ENCODE measurements around the gene TJAP1. TPM values are rescaled to one million over a fixed set of nuclear protein-coding genes. Genes with fewer than 3 reads are reported as not detected.

Gene TJAP1, protein sequence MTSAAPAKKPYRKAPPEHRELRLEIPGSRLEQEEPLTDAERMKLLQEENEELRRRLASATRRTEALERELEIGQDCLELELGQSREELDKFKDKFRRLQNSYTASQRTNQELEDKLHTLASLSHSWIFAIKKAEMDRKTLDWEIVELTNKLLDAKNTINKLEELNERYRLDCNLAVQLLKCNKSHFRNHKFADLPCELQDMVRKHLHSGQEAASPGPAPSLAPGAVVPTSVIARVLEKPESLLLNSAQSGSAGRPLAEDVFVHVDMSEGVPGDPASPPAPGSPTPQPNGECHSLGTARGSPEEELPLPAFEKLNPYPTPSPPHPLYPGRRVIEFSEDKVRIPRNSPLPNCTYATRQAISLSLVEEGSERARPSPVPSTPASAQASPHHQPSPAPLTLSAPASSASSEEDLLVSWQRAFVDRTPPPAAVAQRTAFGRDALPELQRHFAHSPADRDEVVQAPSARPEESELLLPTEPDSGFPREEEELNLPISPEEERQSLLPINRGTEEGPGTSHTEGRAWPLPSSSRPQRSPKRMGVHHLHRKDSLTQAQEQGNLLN
- 10 to 100 TPM; 35.6 to 37.2 TPM for total RNA-seq

DNA sequence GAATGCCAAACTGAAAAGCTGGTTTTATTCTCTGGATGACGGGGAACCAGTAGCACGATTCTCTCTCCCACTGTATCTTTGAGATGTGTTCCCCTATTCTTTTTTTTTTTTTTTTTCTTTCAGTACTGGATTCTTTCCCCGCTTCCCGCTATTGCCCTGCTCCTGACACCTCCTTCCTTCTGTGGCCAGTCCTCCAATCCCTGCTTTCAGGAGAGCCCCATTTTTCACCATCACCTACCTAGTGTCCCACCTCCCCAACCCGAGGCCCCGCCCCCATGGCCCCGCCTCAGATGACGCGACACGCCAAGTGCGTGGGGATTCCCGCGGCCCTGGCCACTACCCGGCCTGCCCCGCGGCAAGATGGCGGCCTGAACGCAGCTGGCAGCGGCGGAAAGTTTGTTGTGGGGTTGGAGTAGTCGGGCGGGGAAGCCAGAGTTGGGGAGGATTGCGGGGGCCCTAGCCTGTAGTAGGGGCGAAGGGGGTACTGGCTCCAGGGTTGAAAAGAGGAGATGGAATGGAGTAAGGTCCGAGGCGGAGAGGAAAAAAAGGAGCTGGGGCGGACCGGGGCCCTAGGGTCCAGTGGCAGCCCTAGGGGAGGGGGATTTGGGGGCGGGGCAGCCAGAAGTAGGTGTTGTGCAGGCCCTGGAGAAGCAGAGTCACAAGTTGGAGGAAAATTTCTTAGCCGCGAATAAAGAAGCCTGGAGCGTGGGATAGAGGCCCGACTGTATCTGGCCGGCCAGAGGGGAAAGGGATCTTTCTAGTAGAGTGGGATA lies at the start of gene TJAP1:
TSS of gene TJAP1 (plus strand) at position 336 of the 773 bp plus-strand sequence. CDS start 21,432 bp downstream, outside the sequence.
- ATAC-seq (peak; percentile 99), DNase-seq (peak; percentile 98)
- Mint-ChIP-seq H3K4me1 (peaks cover 38% of the 10 kb centered on the region), H3K4me3 (peak within 1 kb of the TSS; percentile 98), H3K27me3 (no peaks in the 10 kb centered on the region), H3K9me3 (ENCODE audit: low read depth) (no peaks in the 10 kb centered on the region), H3K36me3 (ENCODE audit: low read depth) (peaks cover 4% of the 10 kb centered on the region), H3K27ac (peak within 1 kb of the TSS; percentile 82)
- intact Hi-C loops (cut with DNase I, micrococcal nuclease): loop anchor here (1.0 to 5.0 kb wide), 16 partner anchors 22 to 545 kb away; partner anchors contain the start of genes ABCC10 (in 2 of the 2), DLK2 (in 2 of the 2), YIPF3 (in 2 of the 2) and CUL7 (in 1 of the 2)
- POLR2A ChIA-PET: interaction anchor here (0.6 kb wide), 1 partner anchor 21 kb away, joined by 3 read pairs; no protein-coding TSS in a partner anchor
- CTCF ChIA-PET: interaction anchor here (0.8 to 1.7 kb wide), 11 partner anchors 16 to 169 kb away, joined by 3 to 6 read pairs (median 3); partner anchors contain the start of genes ABCC10, CRIP3 and DLK2

DNA sequence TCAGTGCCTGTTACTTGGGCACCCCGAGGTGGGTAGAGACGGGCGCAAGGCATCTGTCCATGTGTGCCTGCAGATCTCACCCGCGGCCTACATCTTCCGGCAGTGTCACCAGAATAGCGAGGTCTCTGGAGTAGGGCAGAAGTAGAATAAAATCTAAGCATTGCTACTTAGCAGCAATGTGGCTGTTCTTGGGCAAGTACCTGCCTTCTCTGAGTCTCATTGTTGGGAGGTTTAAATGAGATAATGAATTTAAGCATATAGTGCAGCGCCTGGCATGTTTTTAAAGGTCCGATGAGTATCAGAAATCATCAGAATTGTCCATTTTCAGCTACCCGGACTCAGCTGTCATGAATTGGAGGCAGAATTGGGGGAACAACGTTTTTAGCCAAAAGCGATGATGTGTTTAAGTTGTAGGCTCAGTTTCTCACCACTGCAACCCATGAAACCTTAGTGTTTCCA lies 49.2 kb upstream of the TJAP1 start:
- H3K4me1 Mint-ChIP-seq: peaks cover 21% of the 10 kb centered on the region
- no peaks in the 10 kb centered on the region for H3K27me3 Mint-ChIP-seq
- H3K9me3 Mint-ChIP-seq (ENCODE audit: low read depth): no peaks in the 10 kb centered on the region
- peaks cover 4% of the 10 kb centered on the region for H3K36me3 Mint-ChIP-seq (ENCODE audit: low read depth)
- ChIA-PET POLR2A (interaction anchor here (0.6 to 1.2 kb wide), 2 partner anchors 203 to 259 kb away, joined by 4 to 8 read pairs; no protein-coding TSS in a partner anchor), CTCF (interaction anchor here (0.6 to 1.0 kb wide), 5 partner anchors 13 to 840 kb away, joined by 3 to 4 read pairs (median 3); partner anchors contain the start of genes CRIP3 and DNPH1)
- DNase-seq: no peak
- intact Hi-C loops (cut with DNase I, micrococcal nuclease): loop anchor here (2.0 to 5.0 kb wide), 2 partner anchors 46 to 79 kb away; no protein-coding TSS in a partner anchor
- peak overlapping the region; percentile 97 for H3K27ac Mint-ChIP-seq
- ATAC-seq: no peak
- H3K4me3 Mint-ChIP-seq: peak overlapping the region; percentile 94

DNA sequence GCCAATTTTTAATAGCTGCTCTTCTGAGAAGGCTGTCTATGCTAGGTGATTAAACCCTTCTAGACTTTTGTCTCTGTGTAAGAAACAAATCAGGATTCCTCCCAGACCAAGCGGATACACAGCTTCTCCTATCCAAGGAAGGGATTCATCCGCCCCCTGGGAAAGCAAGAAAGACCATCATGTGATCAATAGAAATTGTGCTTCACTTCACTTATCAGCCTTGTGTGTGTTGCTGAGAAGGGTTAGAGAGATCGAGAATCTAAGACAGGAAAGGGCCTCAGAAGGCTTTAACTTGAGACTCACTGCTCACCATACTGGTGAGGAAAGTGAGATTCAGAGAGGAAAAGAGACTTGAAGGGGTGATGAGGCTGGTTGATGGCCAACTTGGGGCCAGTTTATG lies 48.5 kb upstream of the TJAP1 start:
- Mint-ChIP-seq H3K27me3 (no peaks in the 10 kb centered on the region), H3K9me3 (ENCODE audit: low read depth) (no peaks in the 10 kb centered on the region), H3K36me3 (ENCODE audit: low read depth) (peaks cover 4% of the 10 kb centered on the region), H3K27ac (peak overlapping the region; percentile 97), H3K4me1 (peaks cover 21% of the 10 kb centered on the region), H3K4me3 (peak overlapping the region; percentile 94)
- intact Hi-C loops (cut with DNase I, micrococcal nuclease): loop anchor here (2.0 to 5.0 kb wide), 2 partner anchors 47 to 78 kb away; no protein-coding TSS in a partner anchor
- DNase-seq: no peak
- no peak for ATAC-seq
- ChIA-PET CTCF (interaction anchor here (0.8 to 1.0 kb wide), 2 partner anchors 120 to 254 kb away, joined by 3 to 4 read pairs; partner anchors contain the start of gene CRIP3), POLR2A (interaction anchor here (0.6 kb wide), 1 partner anchor 259 kb away, joined by 8 read pairs; no protein-coding TSS in a partner anchor)

- intact Hi-C loops (cut with DNase I, micrococcal nuclease): no loop called here
- H3K4me3 Mint-ChIP-seq: no peak overlapping the region
- ChIA-PET CTCF (interaction anchor here (0.6 to 0.7 kb wide), 3 partner anchors 10 to 52 kb away, joined by 3 read pairs; no protein-coding TSS in a partner anchor), POLR2A (interaction anchor here (0.6 to 1.0 kb wide), 2 partner anchors 84 to 258 kb away, joined by 3 read pairs; partner anchors contain the start of genes POLR1C and YIPF3)
- no peak overlapping the region for H3K27ac Mint-ChIP-seq
- ATAC-seq: no peak
- no peaks in the 10 kb centered on the region for H3K9me3 Mint-ChIP-seq (ENCODE audit: low read depth)
- no peak for DNase-seq
- H3K36me3 Mint-ChIP-seq (ENCODE audit: low read depth): peaks cover 12% of the 10 kb centered on the region
- peaks cover 27% of the 10 kb centered on the region for H3K4me1 Mint-ChIP-seq
- H3K27me3 Mint-ChIP-seq: no peaks in the 10 kb centered on the region
Observed at GRCh38 chr6:43432009-43432945, 45.1 kb upstream of the TJAP1 start.

- no peaks in the 10 kb centered on the region for H3K27me3 Mint-ChIP-seq
- H3K27ac Mint-ChIP-seq: no peak overlapping the region
- ChIA-PET POLR2A (interaction anchor here (0.6 kb wide), 1 partner anchor 258 kb away, joined by 3 read pairs; no protein-coding TSS in a partner anchor), CTCF (interaction anchor here (0.6 to 1.2 kb wide), 3 partner anchors 35 to 73 kb away, joined by 3 to 4 read pairs (median 3); no protein-coding TSS in a partner anchor)
- no peak overlapping the region for H3K4me3 Mint-ChIP-seq
- peaks cover 14% of the 10 kb centered on the region for H3K36me3 Mint-ChIP-seq (ENCODE audit: low read depth)
- ATAC-seq: no peak
- H3K4me1 Mint-ChIP-seq: peaks cover 26% of the 10 kb centered on the region
- no peaks in the 10 kb centered on the region for H3K9me3 Mint-ChIP-seq (ENCODE audit: low read depth)
- DNase-seq: no peak
- intact Hi-C loops (cut with DNase I, micrococcal nuclease): no loop called here
Observed at GRCh38 chr6:43433148-43433547, 44.2 kb upstream of the TJAP1 start.

DNA sequence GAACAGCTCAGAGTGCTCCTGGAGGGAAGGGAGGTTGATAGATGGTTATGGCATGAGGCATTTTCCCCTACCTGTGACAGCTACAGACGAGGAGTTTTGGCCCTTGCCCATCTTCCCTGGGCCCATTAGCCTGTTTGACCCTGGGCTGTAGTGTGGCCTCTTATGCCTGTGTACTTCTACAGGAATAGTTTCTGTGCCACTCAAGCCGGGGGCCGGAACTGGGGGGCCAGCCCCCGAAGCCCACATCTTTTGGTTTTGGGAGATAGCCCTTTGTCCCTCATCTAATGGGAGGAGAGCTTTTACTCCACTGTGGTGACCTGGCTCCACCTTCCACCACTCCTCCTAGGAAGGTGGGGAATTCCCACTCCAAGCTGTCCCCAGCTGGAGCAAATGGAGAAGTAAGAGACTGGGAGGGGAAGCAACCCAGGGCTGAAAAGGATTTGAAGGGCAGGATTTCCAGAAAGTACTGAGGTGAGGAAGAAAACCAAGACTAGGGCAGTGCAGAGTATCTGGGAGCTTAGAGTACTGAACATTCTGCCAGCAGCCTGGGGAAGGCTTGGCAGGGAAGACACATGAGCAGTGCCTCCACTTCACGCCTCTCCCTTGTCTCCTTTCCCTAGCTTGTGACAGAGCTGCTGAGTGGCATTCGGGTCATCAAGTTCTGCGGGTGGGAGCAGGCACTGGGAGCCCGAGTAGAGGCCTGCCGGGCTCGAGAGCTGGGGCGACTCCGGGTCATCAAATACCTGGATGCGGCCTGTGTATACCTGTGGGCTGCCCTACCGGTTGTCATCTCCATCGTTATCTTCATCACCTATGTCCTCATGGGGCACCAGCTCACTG lies 43.1 kb upstream of the TJAP1 start:
- no peak for ATAC-seq
- Mint-ChIP-seq H3K4me3 (no peak overlapping the region), H3K36me3 (ENCODE audit: low read depth) (peaks cover 12% of the 10 kb centered on the region), H3K4me1 (peaks cover 16% of the 10 kb centered on the region), H3K27me3 (no peaks in the 10 kb centered on the region), H3K27ac (no peak overlapping the region), H3K9me3 (ENCODE audit: low read depth) (no peaks in the 10 kb centered on the region)
- CTCF ChIA-PET: interaction anchor here (1.2 to 1.4 kb wide), 2 partner anchors 20 to 72 kb away, joined by 4 to 5 read pairs; no protein-coding TSS in a partner anchor
- POLR2A ChIA-PET: no interaction called here
- intact Hi-C loops (cut with DNase I, micrococcal nuclease): no loop called here
- no peak for DNase-seq

DNA sequence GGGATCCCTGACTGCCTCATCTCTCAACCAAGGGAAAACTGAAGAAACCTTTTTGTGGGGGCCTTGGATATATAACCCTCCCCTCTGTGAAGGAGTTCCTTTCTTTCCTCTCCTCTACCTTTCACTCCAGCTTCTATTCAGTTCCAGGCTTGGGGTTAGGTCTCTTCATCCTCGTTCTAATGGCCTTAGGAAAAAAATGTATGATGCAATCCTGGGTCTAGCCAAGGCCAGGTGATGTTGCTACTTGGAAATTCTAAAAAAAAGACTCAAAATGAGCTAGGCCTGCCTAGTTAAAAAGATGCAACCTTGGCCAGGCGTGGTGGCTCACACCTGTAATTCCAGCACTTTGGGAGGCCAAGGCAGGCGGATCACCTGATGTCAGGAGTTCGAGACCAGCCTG lies 42.4 kb upstream of the TJAP1 start:
- Mint-ChIP-seq H3K27ac (no peak overlapping the region), H3K36me3 (ENCODE audit: low read depth) (peaks cover 12% of the 10 kb centered on the region), H3K4me3 (no peak overlapping the region), H3K9me3 (ENCODE audit: low read depth) (no peaks in the 10 kb centered on the region), H3K4me1 (peaks cover 15% of the 10 kb centered on the region), H3K27me3 (no peaks in the 10 kb centered on the region)
- DNase-seq: no peak
- ChIA-PET POLR2A (no interaction called here), CTCF (interaction anchor here (0.6 to 1.4 kb wide), 2 partner anchors 19 to 42 kb away, joined by 3 to 5 read pairs; no protein-coding TSS in a partner anchor)
- intact Hi-C loops (cut with DNase I, micrococcal nuclease): no loop called here
- ATAC-seq: no peak

GRCh38 chr6:43435682-43436437 lies 41.5 kb upstream of the TJAP1 start:
- Mint-ChIP-seq H3K27me3 (no peaks in the 10 kb centered on the region), H3K4me1 (peaks cover 9% of the 10 kb centered on the region), H3K4me3 (no peak overlapping the region), H3K36me3 (ENCODE audit: low read depth) (peaks cover 12% of the 10 kb centered on the region), H3K27ac (no peak overlapping the region), H3K9me3 (ENCODE audit: low read depth) (no peaks in the 10 kb centered on the region)
- CTCF ChIA-PET: interaction anchor here (1.0 kb wide), 1 partner anchor 72 kb away, joined by 5 read pairs; no protein-coding TSS in a partner anchor
- POLR2A ChIA-PET: interaction anchor here (0.5 kb wide), 1 partner anchor 9 kb away, joined by 4 read pairs; the partner anchor contains the start of gene ABCC10
- no peak for DNase-seq
- intact Hi-C loops (cut with DNase I, micrococcal nuclease): no loop called here
- peak; percentile 12 for ATAC-seq
